ENCODE results near the gene NAV2. TPM values are rescaled to one million over a fixed set of nuclear protein-coding genes. Genes with fewer than 3 reads are reported as not detected.

Gene NAV2
- total and polyA plus RNA-seq, 10 donors: 0.46 to 11.6 (median 4.1) TPM

DNA sequence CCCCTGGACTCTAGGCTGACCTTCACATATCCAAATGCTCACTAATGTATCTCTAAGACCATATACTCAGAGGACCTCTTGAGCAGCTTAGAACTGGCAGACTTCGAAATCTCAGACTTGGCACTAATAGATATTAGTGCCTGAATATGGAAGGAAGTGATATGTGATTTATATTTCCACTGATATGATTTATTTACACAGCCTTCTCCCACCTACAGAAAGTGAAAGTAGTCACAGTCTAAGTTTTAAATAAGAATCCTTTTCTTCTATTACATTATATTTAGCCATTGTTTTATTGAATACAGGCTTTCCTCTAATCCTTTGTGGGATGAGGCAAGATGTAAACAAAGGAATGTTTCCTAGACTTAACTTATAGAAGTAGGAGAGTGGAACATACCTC lies 6.7 kb upstream of the NAV2 start:
- 8 to 22% (median 21%) methylated on average over 1 of the region's 1 CpG for WGBS, 5 donors
- Histone ChIP-seq H3K4me1 (peaks cover 0 to 5% (median 0%) of the 10 kb centered on the region in 6 donors), H3K27me3 (replicated peaks in 1 of 7) (no peaks in the 10 kb centered on the region), H3K27ac (no peak overlapping the region), H3K36me3 (no peaks in the 10 kb centered on the region), H3K4me3 (no peak overlapping the region), H3K9me3 (no peaks in the 10 kb centered on the region)
- DNase-seq: no peak
- no peak for TF ChIP-seq CTCF (IDR thresholded peaks at IDR 0.05 in 8 of 11, conservative IDR thresholded peaks at IDR 0.05 in 3 of 11)
- no peak for TF ChIP-seq POLR2AphosphoS5 (IDR thresholded peaks at IDR 0.05)
- TF ChIP-seq POLR2A (IDR thresholded peaks at IDR 0.05): no peak
- intact Hi-C loops (cut with DNase I; ENCODE audit: low total_unique reads): no loop called here

GRCh38 chr11:19711911-19712280 lies 741 bp upstream of the NAV2 start:
- DNase-seq: no peak
- peak overlapping the region; percentile 71 to 89 (median 86) for H3K27ac ChIP-seq
- H3K27me3 ChIP-seq (replicated peaks in 1 of 7): peaks cover 0 to 44% (median 28%) of the 10 kb centered on the region in 7 donors
- H3K9me3 ChIP-seq: no peaks in the 10 kb centered on the region
- peak overlapping the region; percentile 51 to 74 (median 60) for H3K4me3 ChIP-seq
- no peaks in the 10 kb centered on the region for H3K36me3 ChIP-seq
- intact Hi-C loops (cut with DNase I; ENCODE audit: low total_unique reads): no loop called here
- no peak for TF ChIP-seq POLR2AphosphoS5 (IDR thresholded peaks at IDR 0.05)
- no peak for TF ChIP-seq CTCF (IDR thresholded peaks at IDR 0.05 in 8 of 11, conservative IDR thresholded peaks at IDR 0.05 in 3 of 11)
- TF ChIP-seq POLR2A (IDR thresholded peaks at IDR 0.05): no peak
- peaks cover 9 to 40% (median 30%) of the 10 kb centered on the region in 6 donors for H3K4me1 ChIP-seq
- 2 to 7% (median 4%) methylated on average over 16 of the region's 16 CpGs for WGBS, 5 donors

GRCh38 chr11:19713196-19714021 lies 772 bp downstream of the NAV2 start:
- Histone ChIP-seq H3K27me3 (replicated peaks in 1 of 7) (peaks cover 0 to 44% (median 28%) of the 10 kb centered on the region in 7 donors), H3K36me3 (no peaks in the 10 kb centered on the region), H3K9me3 (no peaks in the 10 kb centered on the region), H3K4me3 (peak overlapping the region; percentile 51 to 74 (median 60)), H3K27ac (peak overlapping the region in 4 of 8 donors; percentile 85 to 88 (median 87)), H3K4me1 (peaks cover 9 to 40% (median 30%) of the 10 kb centered on the region in 6 donors)
- peak; percentile 81 for DNase-seq
- WGBS, 5 donors: 1 to 2% (median 2%) methylated on average over 20 to 63 of the region's 63 CpGs
- no peak for TF ChIP-seq POLR2A (IDR thresholded peaks at IDR 0.05)
- TF ChIP-seq CTCF (IDR thresholded peaks at IDR 0.05 in 8 of 11, conservative IDR thresholded peaks at IDR 0.05 in 3 of 11): no peak
- no peak for TF ChIP-seq POLR2AphosphoS5 (IDR thresholded peaks at IDR 0.05)
- intact Hi-C loops (cut with DNase I; ENCODE audit: low total_unique reads): no loop called here

- peaks cover 9 to 40% (median 30%) of the 10 kb centered on the region in 6 donors for H3K4me1 ChIP-seq
- 1 to 6% (median 4%) methylated on average over 13 to 17 of the region's 17 CpGs for WGBS, 5 donors
- no peak overlapping the region for H3K27ac ChIP-seq
- no peaks in the 10 kb centered on the region for H3K36me3 ChIP-seq
- H3K27me3 ChIP-seq (replicated peaks in 1 of 7): peaks cover 0 to 44% (median 28%) of the 10 kb centered on the region in 7 donors
- H3K4me3 ChIP-seq: peak overlapping the region; percentile 51 to 74 (median 60)
- intact Hi-C loops (cut with DNase I; ENCODE audit: low total_unique reads): no loop called here
- TF ChIP-seq POLR2AphosphoS5 (IDR thresholded peaks at IDR 0.05) (no peak), POLR2A (IDR thresholded peaks at IDR 0.05) (no peak), CTCF (IDR thresholded peaks at IDR 0.05 in 8 of 11, conservative IDR thresholded peaks at IDR 0.05 in 3 of 11) (no peak)
- no peaks in the 10 kb centered on the region for H3K9me3 ChIP-seq
- no peak for DNase-seq
Observed at GRCh38 chr11:19714022-19714386, 1.4 kb downstream of the NAV2 start.
